Posterior cingulate gyrus (tissue), 11 donors: ENCODE data around the gene ATG9B.

Source experiments
- DNase-seq, 10 donors: peaks; one replicate each; pipeline versions ENCODE4 v3.0.0 to v3.0.0-alpha.2; 2020 to 2021; ENCODE audit warnings: mixed read lengths in 3 of 10
- intact Hi-C: fragments of 100-400 bp; cut with DNase I; formaldehyde crosslinking; loops from one replicate; pipeline ENCODE4 v1.15.1; 2023

ATG9B gene, protein sequence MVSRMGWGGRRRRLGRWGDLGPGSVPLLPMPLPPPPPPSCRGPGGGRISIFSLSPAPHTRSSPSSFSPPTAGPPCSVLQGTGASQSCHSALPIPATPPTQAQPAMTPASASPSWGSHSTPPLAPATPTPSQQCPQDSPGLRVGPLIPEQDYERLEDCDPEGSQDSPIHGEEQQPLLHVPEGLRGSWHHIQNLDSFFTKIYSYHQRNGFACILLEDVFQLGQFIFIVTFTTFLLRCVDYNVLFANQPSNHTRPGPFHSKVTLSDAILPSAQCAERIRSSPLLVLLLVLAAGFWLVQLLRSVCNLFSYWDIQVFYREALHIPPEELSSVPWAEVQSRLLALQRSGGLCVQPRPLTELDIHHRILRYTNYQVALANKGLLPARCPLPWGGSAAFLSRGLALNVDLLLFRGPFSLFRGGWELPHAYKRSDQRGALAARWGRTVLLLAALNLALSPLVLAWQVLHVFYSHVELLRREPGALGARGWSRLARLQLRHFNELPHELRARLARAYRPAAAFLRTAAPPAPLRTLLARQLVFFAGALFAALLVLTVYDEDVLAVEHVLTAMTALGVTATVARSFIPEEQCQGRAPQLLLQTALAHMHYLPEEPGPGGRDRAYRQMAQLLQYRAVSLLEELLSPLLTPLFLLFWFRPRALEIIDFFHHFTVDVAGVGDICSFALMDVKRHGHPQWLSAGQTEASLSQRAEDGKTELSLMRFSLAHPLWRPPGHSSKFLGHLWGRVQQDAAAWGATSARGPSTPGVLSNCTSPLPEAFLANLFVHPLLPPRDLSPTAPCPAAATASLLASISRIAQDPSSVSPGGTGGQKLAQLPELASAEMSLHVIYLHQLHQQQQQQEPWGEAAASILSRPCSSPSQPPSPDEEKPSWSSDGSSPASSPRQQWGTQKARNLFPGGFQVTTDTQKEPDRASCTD

GRCh38 chr7:151024435-151025056 is at the start of gene ATG9B:
TSS of gene ATG9B (minus strand) at chr7:151024494. CDS start at chr7:151024423, 71 bp downstream.
- intact Hi-C loops, result no loop called here
- no peak for DNase-seq

GRCh38 chr7:151073990-151074389 is 49.7 kb upstream of the ATG9B start:
- intact Hi-C loops, result no loop called here
- DNase-seq, result peak in 2 of 10 donors; percentile 66 to 67

GRCh38 chr7:151071032-151071866 is 47.0 kb upstream of the ATG9B start:
- intact Hi-C loops, result no loop called here
- peak in 1 of 10 donors; percentile 78 for DNase-seq

DNA sequence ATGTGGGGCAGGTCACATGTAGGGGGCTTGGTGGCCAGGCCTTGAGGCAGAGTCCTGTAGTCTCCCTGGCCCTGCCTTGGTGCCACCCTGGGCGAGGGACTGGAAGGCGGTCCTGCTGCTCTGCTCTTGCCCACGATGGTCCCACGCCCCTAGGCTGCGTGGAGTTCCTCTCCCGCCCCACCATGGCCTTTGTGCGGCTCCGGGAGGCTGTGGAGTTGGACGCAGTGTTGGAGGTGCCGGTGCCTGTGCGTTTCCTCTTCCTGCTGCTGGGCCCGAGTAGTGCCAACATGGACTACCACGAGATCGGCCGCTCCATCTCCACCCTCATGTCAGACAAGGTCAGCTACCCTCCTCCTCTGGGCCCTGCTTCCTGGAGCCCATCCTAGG is 46.3 kb upstream of the ATG9B start:
- intact Hi-C loops, result no loop called here
- DNase-seq, result no peak

DNA sequence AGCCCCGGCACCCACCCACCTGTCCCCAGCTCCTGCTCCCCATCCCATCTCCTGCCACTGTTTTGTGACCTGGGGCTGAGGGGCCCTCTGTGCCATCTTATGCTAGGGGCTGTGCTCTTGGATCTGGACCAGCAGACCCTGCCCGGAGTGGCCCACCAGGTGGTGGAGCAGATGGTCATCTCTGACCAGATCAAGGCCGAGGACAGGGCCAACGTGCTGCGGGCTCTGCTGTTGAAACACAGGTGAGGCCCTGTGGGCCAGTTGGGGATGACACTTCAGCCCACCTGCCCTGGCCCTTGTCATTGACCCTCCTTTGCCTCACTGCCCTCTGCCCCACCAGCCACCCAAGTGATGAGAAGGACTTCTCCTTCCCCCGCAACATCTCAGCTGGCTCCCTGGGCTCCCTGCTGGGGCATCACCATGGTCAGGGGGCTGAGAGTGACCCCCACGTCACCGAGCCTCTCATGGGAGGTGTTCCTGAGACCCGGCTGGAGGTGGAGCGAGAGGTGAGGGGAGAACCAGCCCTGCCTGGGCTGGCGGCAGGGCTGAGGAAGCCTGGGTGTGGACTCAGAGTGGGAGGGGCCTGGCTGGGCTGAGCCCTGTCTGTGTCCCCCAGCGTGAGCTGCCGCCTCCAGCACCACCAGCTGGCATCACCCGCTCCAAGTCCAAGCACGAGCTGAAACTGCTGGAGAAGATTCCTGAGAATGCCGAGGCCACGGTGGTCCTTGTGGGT is 45.7 kb upstream of the ATG9B start:
- peak in 1 of 10 donors; percentile 80 for DNase-seq
- intact Hi-C loops, result no loop called here

DNA sequence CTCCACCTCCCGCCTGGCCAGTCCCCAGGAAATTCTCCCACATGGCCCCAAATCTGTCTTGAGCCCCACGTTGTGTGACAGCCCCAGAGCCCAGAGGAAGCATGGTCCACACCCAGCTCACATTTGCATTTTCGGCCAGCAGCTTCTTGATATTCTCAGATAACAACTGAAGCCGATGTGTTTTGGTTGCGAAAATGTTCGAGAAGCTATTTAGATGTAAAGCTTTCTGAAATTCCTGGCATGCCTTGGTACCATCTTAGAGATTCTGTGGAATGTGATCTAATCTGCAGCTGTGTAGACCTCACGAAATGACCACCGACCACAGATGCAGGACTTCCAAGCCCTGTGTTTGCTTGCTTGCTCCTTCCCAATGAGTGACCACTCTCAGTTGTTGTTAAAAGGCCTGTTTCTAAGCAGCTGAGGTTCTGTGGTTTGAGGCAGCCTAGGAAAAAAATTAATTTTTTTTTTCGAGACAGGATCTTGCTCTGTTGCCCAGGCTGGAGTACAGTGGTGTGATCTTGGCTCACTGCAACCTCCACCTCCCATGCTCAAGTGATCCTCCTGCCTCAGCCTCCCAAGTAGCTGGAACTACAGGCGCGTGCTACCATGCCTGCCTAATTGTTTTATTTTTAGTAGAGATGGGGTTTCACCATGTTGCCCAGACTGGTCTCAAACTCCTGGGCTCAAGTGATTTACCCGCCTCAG is 43.9 kb upstream of the ATG9B start:
- DNase-seq, result no peak
- intact Hi-C loops, result no loop called here

DNA sequence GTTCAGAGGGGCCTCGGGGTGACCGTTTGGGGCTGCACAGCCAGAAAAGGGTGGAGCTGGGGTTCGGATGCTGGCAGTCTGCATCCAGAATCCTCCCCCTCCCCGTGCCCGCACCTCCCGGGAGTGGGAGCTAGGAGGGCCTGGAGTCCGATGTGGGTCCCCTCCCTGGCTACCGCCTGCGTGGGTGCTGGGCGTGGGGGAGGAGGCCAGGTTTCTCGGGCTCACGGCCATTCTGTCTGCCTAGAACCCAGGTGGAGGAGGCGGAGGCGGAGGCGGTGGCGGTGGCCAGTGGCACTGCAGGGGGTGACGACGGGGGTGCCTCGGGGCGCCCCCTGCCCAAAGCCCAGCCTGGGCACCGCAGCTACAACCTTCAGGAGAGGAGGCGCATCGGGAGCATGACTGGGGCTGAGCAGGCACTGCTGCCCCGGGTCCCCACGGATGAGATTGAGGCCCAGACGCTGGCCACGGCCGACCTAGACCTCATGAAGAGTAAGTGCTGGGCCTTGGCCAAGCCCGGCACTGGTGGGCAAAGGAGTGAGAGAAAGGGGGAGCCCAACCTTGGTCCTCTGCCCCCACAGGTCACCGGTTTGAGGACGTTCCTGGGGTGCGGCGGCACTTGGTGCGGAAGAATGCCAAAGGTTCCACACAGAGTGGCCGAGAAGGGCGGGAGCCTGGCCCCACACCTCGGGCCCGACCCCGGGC is 42.1 kb upstream of the ATG9B start:
- intact Hi-C loops, result no loop called here

DNA sequence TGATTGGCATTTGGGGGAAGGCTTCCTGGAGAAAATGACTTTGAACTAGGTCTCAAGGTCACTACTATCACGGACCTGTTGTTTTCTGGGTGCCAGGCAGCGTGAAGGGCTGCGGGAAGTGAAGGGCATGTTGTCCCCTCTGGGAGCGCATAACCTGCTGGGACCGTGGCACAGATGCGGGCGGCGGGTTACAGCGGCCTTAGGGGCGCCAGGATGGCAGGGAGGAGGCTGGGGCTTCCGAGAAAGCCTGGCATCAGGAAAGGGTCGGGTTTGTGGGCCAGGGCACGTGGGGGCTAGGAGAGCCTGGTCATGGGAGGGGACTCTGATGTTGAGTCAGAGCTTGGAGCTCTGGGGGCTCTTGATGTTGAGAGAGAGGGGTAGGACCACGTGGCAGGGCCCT is 41.2 kb upstream of the ATG9B start:
- intact Hi-C loops, result no loop called here
- DNase-seq, result no peak

More for the DNA sequence above, 42.1 kb upstream of the ATG9B start:
- peak in 1 of 10 donors; percentile 77 for DNase-seq

- intact Hi-C loops, result no loop called here
Measured at GRCh38 chr7:151064993-151065392, 40.7 kb upstream of the ATG9B start.

GRCh38 chr7:151064454-151064853 is 40.2 kb upstream of the ATG9B start:
- peak in 1 of 10 donors; percentile 74 for DNase-seq

More at GRCh38 chr7:151064993-151065392, 40.7 kb upstream of the ATG9B start:
- no peak for DNase-seq

DNA sequence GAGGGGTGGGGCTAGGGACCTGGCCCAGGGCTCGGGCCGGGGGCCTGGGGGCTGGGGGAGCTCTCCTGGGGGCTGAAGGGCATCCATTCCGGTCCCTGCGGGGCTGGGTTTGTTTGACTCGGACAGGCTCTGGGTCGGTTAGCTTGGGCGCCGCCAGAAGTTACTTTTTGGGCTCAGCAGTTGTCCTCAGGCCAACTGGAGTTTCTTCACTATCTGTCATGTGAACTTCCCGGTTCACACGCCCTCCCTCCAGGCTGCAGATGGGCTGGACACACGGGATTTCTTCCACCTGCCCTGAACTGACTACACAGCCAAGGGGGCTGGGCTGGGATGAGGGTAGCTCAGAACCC is 38.9 kb upstream of the ATG9B start:
- peak in 1 of 10 donors; percentile 58 for DNase-seq
- intact Hi-C loops, result no loop called here

More at GRCh38 chr7:151064454-151064853, 40.2 kb upstream of the ATG9B start:
- intact Hi-C loops, result no loop called here

- intact Hi-C loops, result no loop called here
- DNase-seq, result no peak
Measured at GRCh38 chr7:151062399-151063211, 38.3 kb upstream of the ATG9B start.

- intact Hi-C loops, result no loop called here
- DNase-seq, result no peak
Measured at GRCh38 chr7:151062111-151062398, 37.8 kb upstream of the ATG9B start.

DNA sequence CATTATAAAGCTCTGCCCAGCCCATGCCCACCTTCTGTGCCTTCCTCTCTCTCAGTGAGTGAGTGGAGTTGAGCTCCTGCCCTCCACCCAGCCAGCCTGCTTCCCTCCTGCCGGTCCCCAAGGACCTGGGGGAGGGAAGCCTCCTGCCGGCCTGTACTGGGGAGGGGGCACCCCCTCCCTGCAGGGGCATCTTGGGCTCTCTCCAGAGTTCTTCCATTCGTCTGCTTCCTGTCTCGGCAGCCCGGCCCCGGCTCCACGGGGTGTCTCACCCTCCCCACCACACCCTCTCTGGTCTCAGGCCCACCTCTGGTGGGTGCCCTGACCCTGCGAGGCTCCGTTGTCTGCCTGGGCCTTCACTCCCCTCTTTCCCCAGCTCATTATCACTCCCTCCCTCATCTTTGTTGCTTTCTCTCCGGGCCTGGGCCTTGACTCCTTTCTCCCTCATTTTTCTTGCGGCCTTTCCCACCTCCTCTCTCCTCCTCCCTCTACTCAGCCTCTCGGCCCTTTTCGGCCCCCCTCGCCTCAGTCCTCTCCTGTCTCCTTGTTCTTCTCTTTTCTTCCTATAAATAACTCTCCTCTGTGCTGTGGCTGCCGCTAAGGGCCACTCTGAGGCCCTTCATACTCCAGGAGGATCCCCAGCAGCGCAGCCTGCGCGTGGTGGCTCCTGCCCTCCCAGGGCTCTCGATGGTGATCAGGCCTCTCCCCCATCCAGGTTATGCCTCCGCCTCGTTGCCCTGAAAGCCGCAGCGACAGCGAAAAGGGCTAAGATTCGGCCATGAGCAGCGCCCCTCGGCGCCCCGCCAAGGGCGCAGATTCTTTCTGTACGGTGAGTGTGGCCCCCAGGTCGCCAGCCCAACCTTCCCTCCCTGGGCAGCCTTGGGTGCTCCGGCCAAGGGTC is 37.2 kb upstream of the ATG9B start:
- DNase-seq, result no peak
- intact Hi-C loops, result no loop called here

DNA sequence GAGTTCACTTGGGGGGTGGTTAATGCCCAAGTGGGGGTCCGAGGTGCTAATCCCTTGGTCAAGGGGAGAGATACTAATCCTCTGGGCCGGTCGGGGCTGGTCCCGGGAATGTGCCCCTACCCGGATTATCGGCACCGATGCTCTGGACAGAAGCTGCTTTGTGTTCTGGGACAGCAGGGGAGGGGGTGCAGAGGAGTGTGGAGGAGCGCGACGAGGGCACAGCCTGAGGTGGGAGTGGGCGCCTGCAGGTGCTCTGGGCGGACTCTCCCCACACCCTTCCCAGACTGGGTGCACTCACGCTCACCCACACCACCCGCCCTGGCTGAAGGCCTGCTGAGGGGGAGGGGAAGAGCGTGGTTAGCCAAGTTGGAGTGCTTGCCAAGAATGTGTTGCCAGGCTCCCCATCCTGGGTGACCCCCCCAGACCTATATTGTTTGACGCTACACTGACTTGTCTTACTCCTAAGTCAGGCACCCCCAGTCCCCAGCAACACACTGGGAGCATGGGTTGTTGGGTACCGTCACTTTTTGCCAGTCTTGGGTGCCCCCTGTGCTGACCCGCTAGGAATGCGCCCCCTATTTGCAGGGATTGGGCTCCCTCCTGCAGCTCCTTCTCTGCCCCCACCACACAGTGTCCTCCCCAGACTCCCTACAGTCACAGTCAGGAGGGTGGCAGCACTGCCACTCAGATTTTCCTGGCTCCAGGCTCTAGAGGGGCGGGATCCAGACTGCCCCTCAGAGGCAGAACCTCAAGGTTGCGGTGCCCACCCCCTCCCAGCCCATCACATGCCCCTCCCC is 36.3 kb upstream of the ATG9B start:
- intact Hi-C loops, result no loop called here
- DNase-seq, result peak in 3 of 10 donors; percentile 18 to 58 (median 44)

- intact Hi-C loops, result no loop called here
- peak in 1 of 10 donors; percentile 25 for DNase-seq
Measured at GRCh38 chr7:151060113-151060415, 35.8 kb upstream of the ATG9B start.
